Astrocyte (in vitro differentiated cells and primary cell): Measurements from ENCODE around the gene KRTAP19-6. TPM values are rescaled to one million over a fixed set of nuclear protein-coding genes. Genes with fewer than 3 reads are reported as not detected.
"Not testable (repeated sequence)": the region's sequence is repeated elsewhere in the genome, so short reads cannot be mapped to it uniquely, and the experiment has no call there.

Experiments used
- DNase-seq: peaks from one replicate; pipeline ENCODE4 v3.0.0-alpha.2; 2010; ENCODE audit warnings: low read depth
- FAIRE-seq: peaks from 2 replicates; lab custom pipeline; 2011; peaks lifted over from hg19 to GRCh38; lab: Jason Lieb, UNC
- H2AFZ ChIP-seq: 2 replicates; pipeline ENCODE4 v1.6.0; 2012; ENCODE audit warnings: low read depth, low read length, inconsistent platforms
- H3K27ac ChIP-seq: 2 replicates; pipeline ENCODE4 v1.5.1; 2011; ENCODE audit warnings: low read depth, low read length, inconsistent platforms
- H3K27me3 ChIP-seq: 2 replicates; pipeline ENCODE4 v1.6.0; 2011; ENCODE audit warnings: low read length, inconsistent platforms; ENCODE audit not compliant: insufficient read depth
- H3K36me3 ChIP-seq: 2 replicates; pipeline ENCODE4 v1.5.1; 2011; ENCODE audit warnings: low read length, inconsistent platforms; ENCODE audit not compliant: insufficient read depth
- H3K4me1 ChIP-seq: 2 replicates; pipeline ENCODE4 v1.5.1; 2011; ENCODE audit warnings: low read length, inconsistent platforms; ENCODE audit not compliant: insufficient read depth
- H3K4me2 ChIP-seq: 2 replicates; pipeline ENCODE4 v1.6.0; 2012; ENCODE audit warnings: low read length, inconsistent platforms
- H3K4me3 ChIP-seq: 2 replicates; pipeline ENCODE4 v1.5.1; 2011; ENCODE audit warnings: low read depth, mild to moderate bottlenecking, low read length, inconsistent platforms; ENCODE audit not compliant: insufficient read depth
- H3K79me2 ChIP-seq: 2 replicates; pipeline ENCODE4 v1.6.0; 2012; ENCODE audit warnings: mild to moderate bottlenecking, low read length, inconsistent platforms; ENCODE audit not compliant: insufficient read depth
- H3K9ac ChIP-seq: 2 replicates; pipeline ENCODE4 v1.6.0; 2012; ENCODE audit warnings: mild to moderate bottlenecking, low read length, inconsistent platforms
- H3K9me3 ChIP-seq: 2 replicates; pipeline ENCODE4 v1.5.1; 2012; ENCODE audit warnings: low read depth, mild to moderate bottlenecking, low read length, inconsistent platforms; ENCODE audit not compliant: insufficient read depth
- H4K20me1 ChIP-seq: 2 replicates; pipeline ENCODE4 v1.6.0; 2012; ENCODE audit warnings: low read length, inconsistent platforms; ENCODE audit not compliant: insufficient read depth
- H3K27ac Mint-ChIP-seq: one replicate; pipeline ENCODE4 v1.8.0; 2021; ENCODE audit warnings: mild to moderate bottlenecking, mixed read lengths; ENCODE audit not compliant: unreplicated experiment
- H3K27me3 Mint-ChIP-seq: one replicate; pipeline ENCODE4 v1.8.0; 2021; ENCODE audit warnings: low read depth, mixed read lengths; ENCODE audit not compliant: unreplicated experiment
- H3K36me3 Mint-ChIP-seq: one replicate; pipeline ENCODE4 v1.8.0; 2021; ENCODE audit warnings: low read depth, mixed read lengths; ENCODE audit not compliant: unreplicated experiment
- H3K4me1 Mint-ChIP-seq: one replicate; pipeline ENCODE4 v1.8.0; 2021; ENCODE audit warnings: low read depth, mixed read lengths; ENCODE audit not compliant: unreplicated experiment
- H3K4me3 Mint-ChIP-seq: one replicate; pipeline ENCODE4 v1.8.0; 2021; ENCODE audit warnings: mild to moderate bottlenecking, moderate library complexity, mixed read lengths; ENCODE audit not compliant: unreplicated experiment
- H3K9me3 Mint-ChIP-seq: one replicate; pipeline ENCODE4 v1.8.0; 2021; ENCODE audit warnings: mild to moderate bottlenecking, mixed read lengths; ENCODE audit not compliant: unreplicated experiment
- CTCF ChIP-seq: IDR thresholded peaks from 2 replicates; pipeline ENCODE4 v1.5.1; 2011; ENCODE audit warnings: low read depth, mild to moderate bottlenecking, inconsistent platforms, low read length, moderate library complexity; ENCODE audit not compliant: insufficient read depth
- EZH2 ChIP-seq: IDR thresholded peaks from 2 replicates; pipeline ENCODE4 v1.6.1; 2012; ENCODE audit warnings: mild to moderate bottlenecking, low read length, inconsistent platforms; ENCODE audit not compliant: insufficient read depth
- total RNA-seq: library from RNA; stranded (reverse); gene quantifications from 2 replicates; pipeline ENCODE4 v1.2.1, GENCODE V29; 2021

The KRTAP19-6 gene
- total RNA-seq, 1 donor from 2014 or later, result not detected

DNA sequence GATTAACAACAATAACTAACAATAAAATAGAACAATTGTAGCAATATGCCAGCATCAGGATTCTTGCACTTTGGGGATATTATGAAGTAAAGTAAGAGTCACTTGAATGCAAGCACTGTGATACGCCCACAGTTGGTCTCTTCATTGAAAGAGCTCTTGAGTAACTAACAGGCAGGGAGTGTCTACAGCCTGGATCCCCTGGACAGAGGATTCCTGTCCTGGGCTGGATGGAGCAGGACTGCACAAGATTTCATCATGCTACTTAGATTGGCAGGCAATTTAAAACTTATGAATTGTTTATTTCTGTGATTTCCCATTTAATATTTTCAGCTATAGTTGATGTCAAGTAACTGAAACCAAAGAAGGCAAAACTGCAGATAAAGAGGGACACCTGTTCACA is 26.0 kb downstream of the KRTAP19-6 start:
- no peak overlapping the region for H3K4me3 ChIP-seq
- no peaks in the 10 kb centered on the region for H4K20me1 ChIP-seq
- TF ChIP-seq EZH2 (no peak), CTCF (no peak)
- H3K4me1 ChIP-seq, result no peaks in the 10 kb centered on the region
- H3K4me1 Mint-ChIP-seq, result peaks cover 5% of the 10 kb centered on the region
- no peaks in the 10 kb centered on the region for H3K36me3 ChIP-seq
- no peaks in the 10 kb centered on the region for H3K79me2 ChIP-seq
- no peaks in the 10 kb centered on the region for H3K9me3 Mint-ChIP-seq
- H3K36me3 Mint-ChIP-seq, result no peaks in the 10 kb centered on the region
- H3K27me3 Mint-ChIP-seq, result no peaks in the 10 kb centered on the region
- H3K27ac Mint-ChIP-seq, result no peak overlapping the region
- no peaks in the 10 kb centered on the region for H3K27me3 ChIP-seq
- no peak overlapping the region for H3K9ac ChIP-seq
- no peaks in the 10 kb centered on the region for H3K9me3 ChIP-seq
- H3K27ac ChIP-seq, result no peak overlapping the region
- H3K4me3 Mint-ChIP-seq, result no peak overlapping the region
- H3K4me2 ChIP-seq, result no peak overlapping the region
- no peak overlapping the region for H2AFZ ChIP-seq
- FAIRE-seq, result no peak
- DNase-seq, result no peak

GRCh38 chr21:30505621-30506205 is 36.0 kb downstream of the KRTAP19-6 start:
- H3K27me3 Mint-ChIP-seq, H3K4me3 Mint-ChIP-seq, H3K27ac Mint-ChIP-seq, H3K36me3 Mint-ChIP-seq, DNase-seq, H3K4me1 Mint-ChIP-seq, H4K20me1 ChIP-seq, H3K9me3 Mint-ChIP-seq, H3K27me3 ChIP-seq, H3K9ac ChIP-seq, H3K4me1 ChIP-seq, H3K79me2 ChIP-seq, H3K27ac ChIP-seq, H2AFZ ChIP-seq, H3K4me3 ChIP-seq, H3K9me3 ChIP-seq, H3K36me3 ChIP-seq, FAIRE-seq, H3K4me2 ChIP-seq: not testable (repeated sequence)

GRCh38 chr21:30502041-30502440 is 39.6 kb downstream of the KRTAP19-6 start, which contains the start of gene KRTAP19-5:
Gene KRTAP19-5 (minus strand): TSS chr21:30502141. CDS start chr21:30502090, 51 bp downstream.
- no peaks in the 10 kb centered on the region for H3K9me3 Mint-ChIP-seq
- FAIRE-seq, result no peak

More at GRCh38 chr21:30502041-30502440, 39.6 kb downstream of the KRTAP19-6 start, which contains the start of gene KRTAP19-5:
- no peaks in the 10 kb centered on the region for H3K36me3 Mint-ChIP-seq
- Histone ChIP-seq H3K36me3 (no peaks in the 10 kb centered on the region), H4K20me1 (no peaks in the 10 kb centered on the region), H3K27ac (no peak within 1 kb of the TSS), H3K4me2 (no peak within 1 kb of the TSS), H2AFZ (no peak within 1 kb of the TSS), H3K27me3 (no peaks in the 10 kb centered on the region), H3K4me1 (no peaks in the 10 kb centered on the region), H3K79me2 (no peaks in the 10 kb centered on the region), H3K9ac (no peak within 1 kb of the TSS), H3K4me3 (no peak within 1 kb of the TSS), H3K9me3 (peaks cover 6% of the 10 kb centered on the region)
- H3K27me3 Mint-ChIP-seq, result no peaks in the 10 kb centered on the region
- no peaks in the 10 kb centered on the region for H3K4me1 Mint-ChIP-seq
- TF ChIP-seq CTCF, result no peak
- H3K4me3 Mint-ChIP-seq, result no peak within 1 kb of the TSS
- H3K27ac Mint-ChIP-seq, result no peak within 1 kb of the TSS
- DNase-seq, result no peak
